Right lobe of liver (tissue), 4 donors: Measurements from ENCODE around the gene CDRT15.
"Not testable (repeated sequence)": the region's sequence is repeated elsewhere in the genome, so short reads cannot be mapped to it uniquely, and the experiment has no call there.

Experiments used
- CTCF ChIP-seq, 4 donors: fragments of 200-600 bp in 3 of 4; fragments of 450-650 bp in 1 of 4; IDR thresholded peaks; one replicate each; pipeline versions ENCODE4 v1.5.1 to v1.8.0; 2016 to 2022; ENCODE audit warnings: antibody characterized with exemption in 4 of 4, mild to moderate bottlenecking in 2 of 4
- POLR2A ChIP-seq: fragments of 450-650 bp; IDR thresholded peaks from one replicate; pipeline ENCODE4 v1.6.1; 2017; ENCODE audit warnings: antibody characterized with exemption, mild to moderate bottlenecking
- donor health status: DM: no; HTN: no; CAD: no.
- donor health status: DM: no; HTN: no; CAD: no.
- donor health status: DM: no; HTN: yes; CAD: no.

- not testable (repeated sequence) for TF ChIP-seq CTCF (IDR thresholded peaks at IDR 0.05); POLR2A
Measured at GRCh38 chr17:14231187-14231586, 5.5 kb downstream of the CDRT15 start.
